Measurements from ENCODE around the gene C15orf39. TPM values are rescaled to one million over a fixed set of nuclear protein-coding genes. Genes with fewer than 3 reads are reported as not detected.
A peak's percentile ranks its signal among the peaks of the same experiment; 100 is the strongest.

Gene C15orf39
- total RNA-seq, 1 donor, result 54.0 TPM

GRCh38 chr15:75167588-75168350, 33.9 kb upstream of the C15orf39 start:
- no peaks in the 10 kb centered on the region for H3K27me3 ChIP-seq (ENCODE audit: insufficient read depth, low read length)
- no peaks in the 10 kb centered on the region for H3K9me3 ChIP-seq (ENCODE audit: low read depth, low read length)
- H3K4me1 ChIP-seq (ENCODE audit: insufficient read depth, low read length), result peaks cover 48% of the 10 kb centered on the region
- no peak overlapping the region for H3K4me3 ChIP-seq (ENCODE audit: low read length)

GRCh38 chr15:75168374-75168773, 33.3 kb upstream of the C15orf39 start:
- Histone ChIP-seq H3K4me3 (ENCODE audit: low read length) (no peak overlapping the region), H3K27me3 (ENCODE audit: insufficient read depth, low read length) (no peaks in the 10 kb centered on the region), H3K4me1 (ENCODE audit: insufficient read depth, low read length) (peaks cover 47% of the 10 kb centered on the region), H3K9me3 (ENCODE audit: low read depth, low read length) (no peaks in the 10 kb centered on the region)

- H3K4me1 ChIP-seq (ENCODE audit: insufficient read depth, low read length), result peaks cover 55% of the 10 kb centered on the region
- no peaks in the 10 kb centered on the region for H3K9me3 ChIP-seq (ENCODE audit: low read depth, low read length)
- H3K27me3 ChIP-seq (ENCODE audit: insufficient read depth, low read length), result no peaks in the 10 kb centered on the region
- no peak overlapping the region for H3K4me3 ChIP-seq (ENCODE audit: low read length)
Measured at GRCh38 chr15:75170203-75170602, 31.5 kb upstream of the C15orf39 start.

- peaks cover 61% of the 10 kb centered on the region for H3K4me1 ChIP-seq (ENCODE audit: insufficient read depth, low read length)
- H3K27me3 ChIP-seq (ENCODE audit: insufficient read depth, low read length), result no peaks in the 10 kb centered on the region
- H3K4me3 ChIP-seq (ENCODE audit: low read length), result no peak overlapping the region
- H3K9me3 ChIP-seq (ENCODE audit: low read depth, low read length), result no peaks in the 10 kb centered on the region
Measured at GRCh38 chr15:75170711-75171341, 30.9 kb upstream of the C15orf39 start.

- H3K9me3 ChIP-seq (ENCODE audit: low read depth, low read length), result no peaks in the 10 kb centered on the region
- no peak overlapping the region for H3K4me3 ChIP-seq (ENCODE audit: low read length)
- peaks cover 67% of the 10 kb centered on the region for H3K4me1 ChIP-seq (ENCODE audit: insufficient read depth, low read length)
- no peaks in the 10 kb centered on the region for H3K27me3 ChIP-seq (ENCODE audit: insufficient read depth, low read length)
Measured at GRCh38 chr15:75171408-75171807, 30.3 kb upstream of the C15orf39 start.

- Histone ChIP-seq H3K27me3 (ENCODE audit: insufficient read depth, low read length) (no peaks in the 10 kb centered on the region), H3K4me3 (ENCODE audit: low read length) (no peak overlapping the region), H3K9me3 (ENCODE audit: low read depth, low read length) (no peaks in the 10 kb centered on the region), H3K4me1 (ENCODE audit: insufficient read depth, low read length) (peaks cover 76% of the 10 kb centered on the region)
Measured at GRCh38 chr15:75172284-75172820, 29.3 kb upstream of the C15orf39 start.

- H3K4me3 ChIP-seq (ENCODE audit: low read length), result no peak overlapping the region
- peaks cover 5% of the 10 kb centered on the region for H3K27me3 ChIP-seq (ENCODE audit: insufficient read depth, low read length)
- H3K4me1 ChIP-seq (ENCODE audit: insufficient read depth, low read length), result peaks cover 78% of the 10 kb centered on the region
- H3K9me3 ChIP-seq (ENCODE audit: low read depth, low read length), result no peaks in the 10 kb centered on the region
Measured at GRCh38 chr15:75174102-75174501, 27.6 kb upstream of the C15orf39 start.

GRCh38 chr15:75174729-75175128, 27.0 kb upstream of the C15orf39 start:
- Histone ChIP-seq H3K4me3 (ENCODE audit: low read length) (no peak overlapping the region), H3K9me3 (ENCODE audit: low read depth, low read length) (no peaks in the 10 kb centered on the region), H3K27me3 (ENCODE audit: insufficient read depth, low read length) (peaks cover 12% of the 10 kb centered on the region), H3K4me1 (ENCODE audit: insufficient read depth, low read length) (peaks cover 84% of the 10 kb centered on the region)

GRCh38 chr15:75176396-75176761, 25.3 kb upstream of the C15orf39 start:
- Histone ChIP-seq H3K9me3 (ENCODE audit: low read depth, low read length) (no peaks in the 10 kb centered on the region), H3K4me1 (ENCODE audit: insufficient read depth, low read length) (peaks cover 80% of the 10 kb centered on the region), H3K27me3 (ENCODE audit: insufficient read depth, low read length) (peaks cover 13% of the 10 kb centered on the region), H3K4me3 (ENCODE audit: low read length) (no peak overlapping the region)

GRCh38 chr15:75177360-75178071, 24.2 kb upstream of the C15orf39 start:
- Histone ChIP-seq H3K4me1 (ENCODE audit: insufficient read depth, low read length) (peaks cover 74% of the 10 kb centered on the region), H3K27me3 (ENCODE audit: insufficient read depth, low read length) (peaks cover 13% of the 10 kb centered on the region), H3K4me3 (ENCODE audit: low read length) (no peak overlapping the region), H3K9me3 (ENCODE audit: low read depth, low read length) (no peaks in the 10 kb centered on the region)

- Histone ChIP-seq H3K9me3 (ENCODE audit: low read depth, low read length) (no peaks in the 10 kb centered on the region), H3K27me3 (ENCODE audit: insufficient read depth, low read length) (peaks cover 13% of the 10 kb centered on the region), H3K4me3 (ENCODE audit: low read length) (peak overlapping the region; percentile 27), H3K4me1 (ENCODE audit: insufficient read depth, low read length) (peaks cover 69% of the 10 kb centered on the region)
Measured at GRCh38 chr15:75178171-75178937, 23.3 kb upstream of the C15orf39 start.

GRCh38 chr15:75178938-75179745, 22.5 kb upstream of the C15orf39 start:
- Histone ChIP-seq H3K4me1 (ENCODE audit: insufficient read depth, low read length) (peaks cover 64% of the 10 kb centered on the region), H3K9me3 (ENCODE audit: low read depth, low read length) (no peaks in the 10 kb centered on the region), H3K4me3 (ENCODE audit: low read length) (peak overlapping the region; percentile 27), H3K27me3 (ENCODE audit: insufficient read depth, low read length) (peaks cover 13% of the 10 kb centered on the region)

- no peak overlapping the region for H3K4me3 ChIP-seq (ENCODE audit: low read length)
- H3K4me1 ChIP-seq (ENCODE audit: insufficient read depth, low read length), result peaks cover 66% of the 10 kb centered on the region
- H3K9me3 ChIP-seq (ENCODE audit: low read depth, low read length), result no peaks in the 10 kb centered on the region
- H3K27me3 ChIP-seq (ENCODE audit: insufficient read depth, low read length), result peaks cover 13% of the 10 kb centered on the region
Measured at GRCh38 chr15:75179746-75180140, 21.9 kb upstream of the C15orf39 start.

GRCh38 chr15:75181780-75182179, 19.9 kb upstream of the C15orf39 start:
- H3K4me3 ChIP-seq (ENCODE audit: low read length), result no peak overlapping the region
- peaks cover 13% of the 10 kb centered on the region for H3K27me3 ChIP-seq (ENCODE audit: insufficient read depth, low read length)
- peaks cover 51% of the 10 kb centered on the region for H3K4me1 ChIP-seq (ENCODE audit: insufficient read depth, low read length)
- H3K9me3 ChIP-seq (ENCODE audit: low read depth, low read length), result no peaks in the 10 kb centered on the region

Data from mononuclear cell (primary cell).